GM21360 (cell line): ENCODE data around the gene TRIM13.
"Not testable (repeated sequence)": the region's sequence is repeated elsewhere in the genome, so short reads cannot be mapped to it uniquely, and the experiment has no call there.

ENCODE experiments used
- ATAC-seq: cut with Tn5 transposase; IDR thresholded peaks from one replicate; pipeline ENCODE4 v1.9.1; 2021; ENCODE audit warnings: mild to moderate bottlenecking, moderate library complexity; ENCODE audit not compliant: unreplicated experiment

TRIM13 gene

DNA sequence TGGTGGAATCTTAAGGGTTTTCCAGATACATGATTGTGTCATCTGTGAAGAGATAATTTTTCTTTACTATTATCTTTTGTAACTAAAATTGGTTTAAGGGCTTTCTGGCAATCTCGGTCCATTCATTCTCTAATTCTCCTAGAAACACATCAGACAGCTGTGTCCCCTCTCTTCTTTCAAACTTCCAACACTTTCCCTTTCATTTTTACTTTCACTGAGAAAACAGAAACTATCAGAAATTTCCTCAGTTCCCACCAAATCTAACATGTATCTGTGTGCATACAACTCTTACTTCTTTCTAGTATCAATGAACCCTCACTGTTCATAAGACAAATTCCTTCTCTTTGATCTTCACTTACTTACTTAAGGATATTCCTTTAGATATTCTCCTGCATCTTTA lies 58.6 kb downstream of the TRIM13 start:
- ATAC-seq = no peak

DNA sequence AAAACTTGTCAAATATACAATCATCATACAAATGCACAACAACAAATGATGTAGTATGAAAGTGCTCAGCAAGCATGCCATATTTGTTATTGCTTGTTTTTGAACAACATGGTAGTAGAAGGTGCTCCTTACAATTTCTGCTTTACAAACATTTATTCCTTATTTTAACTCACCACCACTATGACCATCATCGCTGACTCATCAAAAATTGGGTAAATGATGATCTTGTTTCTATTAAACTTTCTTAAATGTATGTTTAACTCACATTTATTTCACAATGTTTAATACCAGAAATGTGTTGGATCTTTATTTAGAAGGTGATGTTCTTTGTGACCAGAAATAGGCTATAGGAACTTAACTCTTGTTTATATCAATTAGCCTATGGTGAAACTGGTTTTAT lies 63.9 kb downstream of the TRIM13 start:
- no peak for ATAC-seq

DNA sequence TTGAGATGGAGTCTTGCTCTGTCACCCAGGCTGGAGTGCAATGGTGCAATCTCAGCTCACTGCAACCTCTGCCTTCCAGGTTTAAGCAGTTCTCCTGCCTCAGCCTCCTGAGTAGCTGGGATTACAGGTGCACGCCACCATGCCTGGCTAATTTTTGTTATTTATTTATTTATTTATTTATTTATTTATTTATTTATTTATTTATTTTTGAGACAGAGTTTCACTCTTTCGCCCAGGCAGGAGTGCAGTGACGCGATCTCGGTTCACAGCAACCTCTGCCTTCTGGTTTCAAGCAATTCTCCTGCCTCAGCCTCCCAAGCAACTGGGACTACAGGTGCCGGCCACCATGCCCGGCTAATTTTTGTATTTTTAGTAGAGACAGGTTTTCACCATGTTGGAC lies 65.5 kb downstream of the TRIM13 start:
- ATAC-seq = not testable (repeated sequence)

DNA sequence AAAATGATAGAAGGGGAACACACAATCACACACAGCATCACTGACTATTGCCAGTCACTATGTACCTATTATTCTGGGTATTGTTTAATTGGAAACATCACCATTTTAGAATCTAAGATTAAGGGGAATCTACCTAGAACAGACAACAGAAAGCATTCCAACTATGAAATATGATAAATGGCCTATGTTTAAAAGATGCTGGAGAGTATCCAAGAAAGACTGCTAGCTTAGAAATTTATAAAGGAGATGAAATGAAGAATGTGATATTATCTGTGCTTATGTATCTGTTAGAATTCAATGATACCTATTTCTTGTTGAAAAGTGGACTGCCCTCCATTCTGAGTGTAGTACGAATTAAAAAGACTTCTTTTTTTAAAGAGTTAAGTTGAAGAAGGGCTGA lies 68.9 kb downstream of the TRIM13 start:
- no peak for ATAC-seq
